Measurements from ENCODE around the gene BMP5.

DNA sequence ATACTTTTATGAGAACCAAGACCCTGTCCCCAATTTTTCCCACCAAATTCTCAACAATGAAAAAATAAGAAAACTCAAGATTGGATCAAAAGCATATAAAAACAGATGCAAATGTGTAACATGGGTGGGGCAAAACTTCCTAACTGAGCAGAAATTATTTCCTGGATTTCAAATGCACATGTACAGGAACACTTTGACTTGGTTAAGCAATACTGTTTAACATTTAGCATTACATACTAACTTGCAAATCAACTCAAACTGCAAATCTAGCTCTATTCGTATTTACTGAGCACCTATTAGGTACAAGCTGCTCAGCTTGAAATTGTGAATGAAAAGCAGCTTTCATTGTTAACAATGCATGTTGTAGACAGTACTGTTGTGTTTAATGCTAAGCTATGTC, 40.2 kb downstream of the BMP5 start:
- no peak for TF ChIP-seq CTCF (IDR thresholded peaks at IDR 0.05; ENCODE audit: extremely low read depth in 1 of 2, insufficient read depth in 1 of 2, low read depth in 1 of 2, low read length in 2 of 2)
- no peak for TF ChIP-seq POLR2AphosphoS5 (IDR thresholded peaks at IDR 0.05; ENCODE audit: insufficient read depth, low read depth, low read length)
- TF ChIP-seq POLR2A (IDR thresholded peaks at IDR 0.05; ENCODE audit: low read depth, low read length) = no peak
- TF ChIP-seq EZH2 (IDR thresholded peaks at IDR 0.05; ENCODE audit: borderline replicate concordance, low read depth, low read length, severe bottlenecking) = no peak
- TF ChIP-seq JUN (IDR thresholded peaks at IDR 0.05; ENCODE audit: borderline replicate concordance, insufficient read depth, insufficient read length, low read depth) = no peak
- no peak for TF ChIP-seq MAX (IDR thresholded peaks at IDR 0.05; ENCODE audit: insufficient read depth, insufficient read length)

Data from endothelial cell of umbilical vein (primary cell).